ENCODE data around the gene PFDN6.
A peak's percentile ranks its signal among the peaks of the same experiment; 100 is the strongest.
"Not testable (repeated sequence)": the region's sequence is repeated elsewhere in the genome, so short reads cannot be mapped to it uniquely, and the experiment has no call there.

The PFDN6 gene

GRCh38 chr6:33273924-33274902 is 15.2 kb upstream of the PFDN6 start:
- DNase-seq: no peak

DNA sequence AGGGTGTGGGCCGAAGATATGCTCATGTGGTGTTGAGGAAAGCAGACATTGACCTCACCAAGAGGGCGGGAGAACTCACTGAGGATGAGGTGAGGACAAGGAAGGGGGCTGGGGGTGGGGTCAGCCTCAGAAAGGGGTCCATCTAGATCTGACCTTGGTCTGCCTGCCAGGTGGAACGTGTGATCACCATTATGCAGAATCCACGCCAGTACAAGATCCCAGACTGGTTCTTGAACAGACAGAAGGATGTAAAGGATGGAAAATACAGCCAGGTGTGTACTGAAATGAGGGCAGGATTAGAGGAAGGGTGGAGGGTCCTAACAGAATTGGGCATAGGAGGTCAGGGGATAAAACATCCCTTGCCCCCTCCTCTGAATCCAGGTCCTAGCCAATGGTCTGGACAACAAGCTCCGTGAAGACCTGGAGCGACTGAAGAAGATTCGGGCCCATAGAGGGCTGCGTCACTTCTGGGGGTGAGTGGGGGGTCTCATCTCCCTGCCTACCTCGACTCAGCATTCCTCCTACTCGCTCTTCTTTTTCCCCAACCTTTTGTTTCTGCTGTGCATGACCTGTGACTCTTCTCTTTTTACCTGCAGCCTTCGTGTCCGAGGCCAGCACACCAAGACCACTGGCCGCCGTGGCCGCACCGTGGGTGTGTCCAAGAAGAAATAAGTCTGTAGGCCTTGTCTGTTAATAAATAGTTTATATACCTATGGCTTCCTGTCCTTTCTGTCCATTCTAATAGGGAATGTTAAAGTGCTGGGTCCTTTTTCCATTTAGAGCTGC is 13.4 kb upstream of the PFDN6 start:
- not testable (repeated sequence) for DNase-seq

- no peak for DNase-seq
These were observed 12.9 kb upstream of the PFDN6 start for GRCh38 chr6:33276581-33276863.

- peak; percentile 49 for DNase-seq
These were observed 12.3 kb upstream of the PFDN6 start, which contains the start of gene B3GALT4 for GRCh38 chr6:33276864-33277662. Gene B3GALT4 (plus strand): TSS chr6:33277123. CDS start chr6:33277420, 297 bp downstream.

DNA sequence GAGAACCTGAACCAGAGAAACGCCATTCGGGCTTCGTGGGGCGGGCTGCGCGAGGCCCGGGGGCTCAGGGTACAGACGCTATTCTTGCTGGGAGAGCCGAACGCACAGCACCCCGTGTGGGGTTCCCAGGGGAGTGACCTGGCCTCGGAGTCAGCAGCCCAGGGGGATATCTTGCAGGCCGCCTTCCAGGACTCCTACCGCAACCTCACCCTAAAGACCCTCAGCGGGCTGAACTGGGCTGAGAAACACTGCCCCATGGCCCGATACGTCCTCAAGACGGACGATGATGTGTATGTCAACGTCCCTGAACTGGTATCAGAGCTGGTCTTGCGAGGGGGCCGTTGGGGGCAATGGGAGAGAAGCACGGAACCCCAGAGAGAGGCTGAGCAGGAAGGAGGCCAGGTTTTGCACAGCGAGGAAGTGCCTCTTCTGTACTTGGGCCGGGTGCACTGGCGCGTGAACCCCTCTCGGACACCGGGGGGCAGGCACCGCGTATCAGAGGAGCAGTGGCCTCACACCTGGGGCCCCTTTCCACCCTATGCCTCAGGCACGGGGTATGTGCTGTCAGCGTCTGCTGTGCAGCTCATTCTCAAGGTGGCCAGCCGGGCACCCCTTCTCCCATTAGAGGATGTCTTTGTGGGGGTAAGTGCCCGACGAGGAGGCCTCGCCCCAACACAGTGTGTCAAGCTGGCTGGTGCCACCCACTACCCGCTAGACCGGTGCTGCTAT is 11.6 kb upstream of the PFDN6 start:
- DNase-seq: no peak

DNA sequence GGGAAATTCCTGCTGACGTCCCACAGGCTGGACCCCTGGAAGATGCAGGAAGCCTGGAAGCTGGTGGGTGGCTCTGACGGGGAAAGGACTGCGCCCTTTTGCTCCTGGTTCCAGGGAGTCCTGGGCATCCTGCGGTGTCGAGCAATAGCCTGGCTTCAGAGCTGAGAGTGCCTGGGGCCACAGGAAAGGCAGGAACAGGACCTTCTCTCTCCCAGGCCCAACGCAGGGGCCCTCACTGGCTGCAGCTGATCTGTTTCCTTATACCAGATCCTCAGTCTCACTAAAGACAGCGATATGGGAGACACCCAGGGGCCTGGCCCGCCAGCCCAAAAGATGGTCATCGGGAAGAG is 11.0 kb upstream of the PFDN6 start:
- no peak for DNase-seq

DNA sequence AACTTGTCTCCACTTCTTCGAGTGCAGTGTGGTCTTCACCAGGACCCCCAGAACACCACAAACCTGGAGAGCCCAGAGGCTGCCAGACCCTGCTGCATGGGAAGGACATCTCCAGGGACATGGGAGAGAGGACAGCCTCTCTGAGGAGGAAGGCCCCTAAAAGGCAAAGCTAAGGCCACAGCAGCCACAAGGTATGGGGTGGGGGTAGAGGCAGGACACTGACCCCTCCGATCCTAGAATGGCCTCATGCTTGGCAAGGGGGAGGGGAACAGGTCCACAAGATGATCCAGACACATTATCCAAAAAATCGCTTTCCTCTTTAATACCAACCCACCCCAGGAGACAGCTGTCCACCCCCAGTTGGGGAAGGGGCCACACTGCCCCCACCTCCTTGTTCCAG is 10.6 kb upstream of the PFDN6 start:
- DNase-seq: no peak

- DNase-seq: no peak
These were observed 10.1 kb upstream of the PFDN6 start for GRCh38 chr6:33279257-33279695.

GRCh38 chr6:33279971-33280511 is 9.4 kb upstream of the PFDN6 start:
- DNase-seq: no peak

DNA sequence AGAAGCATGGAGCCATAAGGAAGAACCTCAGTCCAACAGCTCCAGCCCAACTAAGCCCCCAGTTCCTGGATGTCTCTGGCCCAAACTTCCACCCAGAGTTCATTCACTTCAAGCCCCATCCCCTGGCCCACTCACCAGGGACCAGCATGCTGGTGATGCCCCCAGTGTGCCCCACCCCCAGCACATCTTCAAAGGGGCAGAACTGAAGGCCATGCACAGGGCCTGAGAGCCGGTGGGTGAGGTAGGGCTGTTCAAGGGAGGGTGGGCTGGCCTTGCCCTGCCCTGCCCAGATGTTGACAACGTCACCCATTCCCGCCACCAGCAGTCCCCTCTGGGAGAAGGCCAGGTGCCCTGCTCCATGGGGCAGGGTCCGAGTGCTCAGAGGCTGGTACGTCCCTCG is 8.9 kb upstream of the PFDN6 start:
- DNase-seq: no peak

GRCh38 chr6:33285214-33285613 is 4.2 kb upstream of the PFDN6 start:
- DNase-seq: not testable (repeated sequence)

- no peak for DNase-seq
These were observed 2.2 kb upstream of the PFDN6 start for GRCh38 chr6:33286946-33287914.

GRCh38 chr6:33288141-33288920 is 1.1 kb upstream of the PFDN6 start:
- DNase-seq: no peak

DNA sequence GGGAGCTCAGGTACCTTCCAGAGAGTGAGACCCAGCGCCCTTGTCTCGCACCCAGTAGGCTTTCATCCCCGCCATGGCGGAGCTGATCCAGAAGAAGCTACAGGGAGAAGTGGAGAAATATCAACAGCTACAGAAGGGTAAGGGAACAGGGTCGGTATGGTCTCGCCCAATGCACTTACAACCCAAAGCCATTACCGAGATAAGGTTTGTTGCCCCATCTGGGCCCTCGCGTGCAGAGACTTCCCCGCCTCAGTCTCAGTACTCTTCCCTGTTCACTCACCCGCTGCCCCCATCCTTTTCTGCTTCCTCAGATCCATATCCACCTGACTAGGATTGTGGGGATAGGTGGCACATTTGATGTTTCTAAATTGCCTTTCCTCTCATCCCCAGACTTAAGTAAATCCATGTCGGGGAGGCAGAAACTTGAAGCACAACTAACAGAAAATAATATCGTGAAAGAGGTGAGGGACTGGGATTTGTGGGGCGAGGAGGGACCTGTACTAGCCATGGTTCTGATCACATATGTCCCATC is 449 bp downstream of the PFDN6 start:
- DNase-seq: no peak

DNA sequence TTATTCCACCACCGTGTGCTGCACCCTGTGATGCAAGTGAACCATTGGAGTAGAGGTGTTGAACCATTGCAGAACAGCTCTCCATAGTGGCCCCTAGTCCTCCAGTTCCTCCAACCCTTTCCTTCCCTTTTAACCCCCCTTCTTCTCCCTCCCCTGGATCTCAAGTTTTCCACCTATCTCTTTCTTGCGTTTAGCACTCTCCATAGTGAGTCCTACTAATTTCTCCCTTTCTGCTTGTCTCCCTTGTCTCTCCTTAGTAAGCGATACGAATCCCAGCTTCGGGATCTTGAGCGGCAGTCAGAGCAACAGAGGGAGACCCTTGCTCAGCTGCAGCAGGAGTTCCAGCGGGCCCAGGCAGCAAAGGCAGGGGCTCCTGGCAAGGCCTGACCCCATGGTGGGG is 1.1 kb downstream of the PFDN6 start:
- no peak for DNase-seq

GRCh38 chr6:33292996-33293682 is 3.7 kb downstream of the PFDN6 start:
- no peak for DNase-seq

GRCh38 chr6:33294086-33294823 is 4.9 kb downstream of the PFDN6 start:
- no peak for DNase-seq

- DNase-seq: no peak
These were observed 6.4 kb downstream of the PFDN6 start for GRCh38 chr6:33295621-33296369.

Measured in activated T-cell treated with anti-CD3 and anti-CD28 coated beads for 4 hours (primary cell).